Neural crest cell (in vitro differentiated cells): ENCODE results near the gene TNNT1. TPM values are rescaled to one million over a fixed set of nuclear protein-coding genes. Genes with fewer than 3 reads are reported as not detected.
A peak's percentile ranks its signal among the peaks of the same experiment; 100 is the strongest.

Source experiments
- DNase-seq: peaks from one replicate; pipeline ENCODE4 v3.0.0; 2021; ENCODE audit warnings: low read depth, mixed read lengths, low spot score
- H3K27ac Mint-ChIP-seq: one replicate; pipeline ENCODE4 v1.8.0; 2021; ENCODE audit warnings: mild to moderate bottlenecking, mixed read lengths; ENCODE audit not compliant: unreplicated experiment
- H3K27me3 Mint-ChIP-seq: 2 replicates; pipeline ENCODE4 v1.8.0; 2021; ENCODE audit warnings: low read depth, mild to moderate bottlenecking, mixed read lengths
- H3K36me3 Mint-ChIP-seq: 2 replicates; pipeline ENCODE4 v1.8.0; 2021; ENCODE audit warnings: low read depth, mild to moderate bottlenecking, mixed read lengths
- H3K4me1 Mint-ChIP-seq: 2 replicates; pipeline ENCODE4 v1.8.0; 2021; ENCODE audit warnings: mixed read lengths
- H3K4me3 Mint-ChIP-seq: one replicate; pipeline ENCODE4 v1.8.0; 2021; ENCODE audit warnings: mild to moderate bottlenecking, mixed read lengths
- H3K9me3 Mint-ChIP-seq: 2 replicates; pipeline ENCODE4 v1.8.0; 2021; ENCODE audit warnings: mixed read lengths
- total RNA-seq: library from RNA; stranded (reverse); gene quantifications from 2 replicates; pipeline ENCODE4 v1.2.1, GENCODE V29; 2021
- TF ChIP-seq, protein P1 (sequence below): fragments of 200-600 bp; sonication (generic); conservative IDR thresholded peaks from 2 replicates; pipeline ENCODE4 v1.5.0; 2021; ENCODE audit warnings: antibody characterized with exemption, mild to moderate bottlenecking

TNNT1 gene
- total RNA-seq, 1 donor from 2014 or later, result not detected

DNA sequence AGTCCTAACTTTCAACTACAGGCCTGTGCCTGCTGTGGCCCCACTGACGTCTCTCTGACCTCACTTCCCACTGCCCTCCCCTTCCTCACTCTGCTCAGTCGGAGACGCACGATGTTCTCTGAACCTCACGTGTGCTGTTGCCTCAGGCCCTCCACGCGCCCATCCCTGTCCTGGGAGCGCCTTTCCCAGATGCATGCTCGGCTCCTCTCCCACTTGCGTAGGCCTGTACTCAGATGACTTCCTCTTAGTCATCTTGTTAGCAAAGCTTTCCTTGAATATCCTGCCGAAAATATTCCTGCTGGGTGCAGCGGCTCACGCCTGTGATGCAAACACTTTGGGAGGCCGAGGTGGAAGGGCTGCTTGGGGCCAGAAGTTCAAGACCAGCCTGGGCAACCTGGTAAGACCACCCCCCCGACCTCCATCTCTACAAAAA is 40.4 kb upstream of the TNNT1 start:
- H3K9me3 Mint-ChIP-seq, result no peaks in the 10 kb centered on the region
- H3K27ac Mint-ChIP-seq, result no peak overlapping the region
- DNase-seq, result no peak
- H3K4me3 Mint-ChIP-seq, result no peak overlapping the region
- peaks cover 52% of the 10 kb centered on the region for H3K27me3 Mint-ChIP-seq
- no peaks in the 10 kb centered on the region for H3K4me1 Mint-ChIP-seq
- TF ChIP-seq, protein P1, sequence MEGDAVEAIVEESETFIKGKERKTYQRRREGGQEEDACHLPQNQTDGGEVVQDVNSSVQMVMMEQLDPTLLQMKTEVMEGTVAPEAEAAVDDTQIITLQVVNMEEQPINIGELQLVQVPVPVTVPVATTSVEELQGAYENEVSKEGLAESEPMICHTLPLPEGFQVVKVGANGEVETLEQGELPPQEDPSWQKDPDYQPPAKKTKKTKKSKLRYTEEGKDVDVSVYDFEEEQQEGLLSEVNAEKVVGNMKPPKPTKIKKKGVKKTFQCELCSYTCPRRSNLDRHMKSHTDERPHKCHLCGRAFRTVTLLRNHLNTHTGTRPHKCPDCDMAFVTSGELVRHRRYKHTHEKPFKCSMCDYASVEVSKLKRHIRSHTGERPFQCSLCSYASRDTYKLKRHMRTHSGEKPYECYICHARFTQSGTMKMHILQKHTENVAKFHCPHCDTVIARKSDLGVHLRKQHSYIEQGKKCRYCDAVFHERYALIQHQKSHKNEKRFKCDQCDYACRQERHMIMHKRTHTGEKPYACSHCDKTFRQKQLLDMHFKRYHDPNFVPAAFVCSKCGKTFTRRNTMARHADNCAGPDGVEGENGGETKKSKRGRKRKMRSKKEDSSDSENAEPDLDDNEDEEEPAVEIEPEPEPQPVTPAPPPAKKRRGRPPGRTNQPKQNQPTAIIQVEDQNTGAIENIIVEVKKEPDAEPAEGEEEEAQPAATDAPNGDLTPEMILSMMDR, result no peak
- no peaks in the 10 kb centered on the region for H3K36me3 Mint-ChIP-seq

DNA sequence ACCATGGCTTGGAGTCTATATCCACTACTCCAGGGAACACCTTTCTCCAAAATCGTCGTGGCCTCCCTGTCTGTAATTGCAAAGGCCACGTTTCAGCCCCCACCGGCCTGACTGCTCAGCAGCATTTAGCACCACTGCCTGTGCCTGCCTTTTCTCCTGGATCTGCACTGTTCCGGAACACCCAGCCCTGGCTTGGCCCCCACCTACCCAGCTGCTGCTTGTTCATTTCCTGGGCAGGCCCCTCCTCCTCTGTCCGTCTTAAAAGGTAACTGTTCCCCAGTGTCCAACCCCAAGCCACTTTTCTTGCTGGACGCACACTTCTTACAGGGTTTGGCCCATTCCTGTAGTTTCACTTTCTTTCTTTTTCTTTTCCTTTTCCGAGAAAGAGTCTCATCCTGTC is 39.6 kb upstream of the TNNT1 start:
- no peak overlapping the region for H3K4me3 Mint-ChIP-seq
- TF ChIP-seq, protein P1, result no peak
- no peak overlapping the region for H3K27ac Mint-ChIP-seq
- no peaks in the 10 kb centered on the region for H3K9me3 Mint-ChIP-seq
- H3K36me3 Mint-ChIP-seq, result no peaks in the 10 kb centered on the region
- no peaks in the 10 kb centered on the region for H3K4me1 Mint-ChIP-seq
- no peak for DNase-seq
- peaks cover 53% of the 10 kb centered on the region for H3K27me3 Mint-ChIP-seq

DNA sequence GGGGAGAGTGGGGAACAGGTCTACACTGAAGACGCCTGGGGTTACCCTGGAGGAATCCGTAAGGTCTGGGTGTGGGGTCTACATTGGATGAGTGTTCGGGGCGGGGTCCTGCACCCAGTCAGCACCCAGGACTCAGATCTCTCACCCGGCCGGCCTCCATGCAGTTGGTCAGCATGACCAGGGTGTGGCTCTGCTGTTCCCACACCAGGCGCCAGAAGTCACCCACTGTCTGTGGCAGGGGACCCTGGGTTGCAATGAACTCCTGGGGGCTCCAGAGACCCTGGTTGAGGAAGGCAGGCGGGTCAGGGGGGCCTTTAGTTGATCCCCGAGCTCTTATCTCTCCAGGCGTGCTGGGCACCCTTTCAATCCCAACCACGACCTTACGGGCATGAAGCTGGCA is 37.1 kb upstream of the TNNT1 start:
- H3K4me3 Mint-ChIP-seq, result no peak overlapping the region
- H3K4me1 Mint-ChIP-seq, result no peaks in the 10 kb centered on the region
- H3K36me3 Mint-ChIP-seq, result no peaks in the 10 kb centered on the region
- H3K9me3 Mint-ChIP-seq, result no peaks in the 10 kb centered on the region
- TF ChIP-seq, protein P1, result no peak
- no peak for DNase-seq
- no peak overlapping the region for H3K27ac Mint-ChIP-seq
- peaks cover 58% of the 10 kb centered on the region for H3K27me3 Mint-ChIP-seq

DNA sequence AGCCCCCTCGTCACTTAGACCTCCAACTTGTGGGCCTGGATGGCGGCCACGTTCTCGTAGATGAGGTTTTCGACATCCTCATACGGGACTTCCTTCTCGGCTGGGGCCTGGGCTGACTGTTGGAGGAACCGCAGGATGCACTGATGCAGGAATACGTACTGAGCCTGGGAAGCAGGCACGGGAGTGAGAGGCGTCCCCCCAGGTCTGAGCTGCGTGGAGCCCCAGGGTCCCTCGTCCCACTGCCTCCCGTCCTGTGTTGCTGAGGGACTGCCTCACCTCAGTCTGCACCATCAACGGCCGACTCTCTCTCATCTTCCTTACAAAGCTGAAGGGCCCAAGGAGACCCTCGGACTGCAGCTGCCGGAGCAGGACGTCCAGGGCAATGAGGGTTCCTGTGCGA is 32.7 kb upstream of the TNNT1 start:
- H3K27ac Mint-ChIP-seq, result no peak overlapping the region
- H3K4me3 Mint-ChIP-seq, result no peak overlapping the region
- H3K27me3 Mint-ChIP-seq, result peaks cover 84% of the 10 kb centered on the region
- peaks cover 15% of the 10 kb centered on the region for H3K4me1 Mint-ChIP-seq
- H3K9me3 Mint-ChIP-seq, result no peaks in the 10 kb centered on the region
- DNase-seq, result no peak
- TF ChIP-seq, protein P1, result no peak
- no peaks in the 10 kb centered on the region for H3K36me3 Mint-ChIP-seq

DNA sequence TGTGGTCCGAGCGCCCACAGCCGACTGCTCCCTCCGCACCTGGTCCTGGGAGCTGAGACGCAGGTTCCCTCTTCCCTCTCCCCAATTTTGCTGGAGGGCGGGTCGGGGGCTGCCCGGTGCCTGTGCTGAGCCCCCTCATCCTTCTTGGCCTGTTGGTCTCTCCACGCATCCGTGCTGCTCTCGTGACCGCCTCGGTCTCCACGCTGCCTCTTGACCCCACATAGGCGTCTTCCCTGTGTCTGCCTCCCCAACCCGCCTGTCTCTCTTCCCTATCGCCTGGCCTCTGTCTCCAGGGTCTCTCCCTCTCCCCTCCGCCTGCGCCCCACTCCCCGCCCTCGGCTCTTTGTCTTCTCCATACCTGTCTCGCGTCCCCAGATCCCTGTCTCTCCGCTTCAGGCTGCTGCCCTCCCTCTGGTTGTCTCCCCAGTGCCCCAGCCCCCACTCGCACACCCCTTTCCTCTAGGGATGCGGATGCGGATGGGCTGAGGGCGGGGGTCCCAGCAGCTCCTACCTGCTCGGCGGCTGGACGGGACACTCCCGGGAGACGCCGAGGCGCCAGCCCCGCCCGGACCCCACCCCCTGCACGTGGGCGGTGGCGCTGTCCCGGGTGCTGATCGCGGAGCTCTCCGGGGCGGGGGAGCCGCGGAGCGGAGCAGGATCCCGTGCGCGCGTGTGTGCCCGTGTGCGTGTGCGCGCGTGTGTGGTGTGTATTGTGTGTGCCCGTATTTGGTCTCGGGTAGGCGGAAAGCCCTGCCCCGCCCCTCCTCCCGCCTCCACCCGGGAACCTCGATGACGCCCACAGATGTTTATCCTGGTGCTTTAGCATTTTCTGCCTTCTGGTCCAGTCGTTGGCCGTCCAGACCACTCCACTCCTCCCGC is 30.8 kb upstream of the TNNT1 start, which contains the start of gene SYT5:
TSS of gene SYT5 (minus strand) at position 684 of the 879 bp plus-strand sequence. CDS start 1,248 bp downstream, outside the sequence.
- Mint-ChIP-seq H3K9me3 (no peaks in the 10 kb centered on the region), H3K27me3 (peaks cover 87% of the 10 kb centered on the region), H3K36me3 (no peaks in the 10 kb centered on the region), H3K4me3 (peak within 1 kb of the TSS; percentile 91), H3K4me1 (peaks cover 15% of the 10 kb centered on the region), H3K27ac (peak within 1 kb of the TSS; percentile 84)
- TF ChIP-seq, protein P1, result no peak
- peak; percentile 47 for DNase-seq
